Natural killer cell (primary cell): Measurements from ENCODE around the gene ZNF564. TPM values are rescaled to one million over a fixed set of nuclear protein-coding genes. Genes with fewer than 3 reads are reported as not detected.

Source experiments
- ATAC-seq, 3 donors: fragments of 150-1000 bp in 2 of 3; fragments of 200-7000 bp in 1 of 3; cut with Tn5 transposase; 1 replicate in 1 of 3; 2 replicates in 2 of 3; pipeline ENCODE4 v1.10.0; 2021; ENCODE audit warnings: mild to moderate bottlenecking in 2 of 3, moderate library complexity in 2 of 3
- DNase-seq, 2 donors: peaks; one replicate each; pipeline versions ENCODE4 v3.0.0 to v3.0.0-alpha.2; 2013 to 2021; ENCODE audit warnings: mixed read lengths in 1 of 2
- H3K27ac ChIP-seq: one replicate; pipeline ENCODE4 v1.5.1; 2013; ENCODE audit warnings: mild to moderate bottlenecking, low read length
- H3K27me3 ChIP-seq: one replicate; pipeline ENCODE4 v1.6.1; 2013; ENCODE audit warnings: low read length; ENCODE audit not compliant: control insufficient read depth, insufficient read depth
- H3K36me3 ChIP-seq: one replicate; pipeline ENCODE4 v1.6.1; 2013; ENCODE audit warnings: low read length; ENCODE audit not compliant: control insufficient read depth, insufficient read depth
- H3K4me1 ChIP-seq: one replicate; pipeline ENCODE4 v1.6.1; 2013; ENCODE audit warnings: low read length; ENCODE audit not compliant: control insufficient read depth, insufficient read depth
- H3K4me3 ChIP-seq: one replicate; pipeline ENCODE4 v1.5.1; 2013; ENCODE audit warnings: low read length
- H3K9me3 ChIP-seq: one replicate; pipeline ENCODE4 v1.6.1; 2013; ENCODE audit warnings: low read length; ENCODE audit not compliant: control insufficient read depth, insufficient read depth
- H3K27ac Mint-ChIP-seq, 2 donors: one replicate each; pipeline ENCODE4 v1.8.0; 2022; ENCODE audit warnings: mild to moderate bottlenecking in 2 of 2, mixed read lengths in 2 of 2, moderate library complexity in 1 of 2
- H3K27me3 Mint-ChIP-seq, 2 donors: one replicate each; pipeline ENCODE4 v1.8.0; 2022; ENCODE audit warnings: low read depth in 2 of 2, mixed read lengths in 2 of 2
- H3K36me3 Mint-ChIP-seq: one replicate; pipeline ENCODE4 v1.8.0; 2022; ENCODE audit warnings: mixed read lengths
- H3K4me1 Mint-ChIP-seq, 2 donors: one replicate each; pipeline ENCODE4 v1.8.0; 2022; ENCODE audit warnings: mixed read lengths in 2 of 2
- H3K4me3 Mint-ChIP-seq: one replicate; pipeline ENCODE4 v1.8.0; 2022; ENCODE audit warnings: mild to moderate bottlenecking, moderate library complexity, mixed read lengths
- H3K9me3 Mint-ChIP-seq, 2 donors: one replicate each; pipeline ENCODE4 v1.8.0; 2022; ENCODE audit warnings: mixed read lengths in 2 of 2
- WGBS: methylation state at CpG from one replicate; pipeline ENCODE4 v1.1.7; 2013; ENCODE audit warnings: missing lambda C conversion rate; ENCODE audit not compliant: insufficient coverage; 5-methylcytosine and 5-hydroxymethylcytosine counted together
- intact Hi-C: fragments of 100-400 bp; cut with micrococcal nuclease; formaldehyde crosslinking; loops from one replicate; pipeline ENCODE4 v1.14.2; 2022
- total RNA-seq, 4 donors: library from RNA; stranded (reverse); fragments of 120-200 nt in 1 of 4; gene quantifications; one replicate each; pipeline versions ENCODE4 v1.2.3 to v1.2.4, GENCODE V29; 2013 to 2022
- TF ChIP-seq, protein P1 (sequence below): fragments of 200-600 bp; IDR thresholded peaks from one replicate; pipeline ENCODE4 v1.8.0; 2022; ENCODE audit warnings: antibody characterized with exemption

The ZNF564 gene
- total RNA-seq, 3 donors from 2014 or later (not counting 1 experiment from before 2014, with no cell fraction given): 22.0 to 27.1 (median 23.3) TPM

DNA sequence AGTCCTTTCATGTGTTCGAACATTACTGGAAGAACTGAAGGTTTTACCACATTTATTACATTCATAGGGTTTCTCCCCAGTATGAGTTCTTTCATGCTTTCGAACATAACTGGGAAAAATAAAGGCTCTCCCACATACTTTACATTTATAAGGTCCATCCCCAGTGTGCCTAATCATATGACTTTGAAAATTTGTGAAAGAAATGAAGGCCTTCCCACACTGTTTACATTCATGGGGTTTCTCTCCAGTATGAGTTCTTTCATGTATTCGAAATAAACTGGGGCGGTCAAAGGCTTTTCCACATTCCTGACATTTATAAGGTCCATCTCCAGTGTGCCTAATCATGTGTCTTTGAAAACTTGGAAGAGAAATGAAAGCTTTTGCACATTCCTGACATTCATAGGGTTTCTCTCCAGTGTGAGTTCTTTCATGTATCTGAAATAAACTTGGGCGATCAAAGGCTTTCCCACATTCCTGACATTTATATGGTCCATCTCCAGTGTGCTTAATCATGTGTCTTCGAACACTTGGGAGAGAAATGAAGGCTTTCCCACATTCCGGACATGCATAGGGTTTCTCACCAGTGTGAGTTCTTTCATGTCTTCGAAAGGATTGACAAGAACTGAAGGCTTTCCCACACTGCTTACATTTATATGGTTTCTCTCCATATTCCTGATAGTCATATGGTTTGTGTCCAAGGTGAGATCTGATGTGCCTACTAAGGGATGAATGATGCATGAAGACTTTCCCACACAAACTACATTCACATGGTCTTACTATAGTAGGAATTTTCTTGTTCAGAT is 24.0 kb downstream of the ZNF564 start:
- Mint-ChIP-seq H3K9me3 (peaks cover 10 to 29% of the 10 kb centered on the region in 2 donors), H3K4me3 (no peak overlapping the region), H3K36me3 (peaks cover 71% of the 10 kb centered on the region), H3K4me1 (no peaks in the 10 kb centered on the region), H3K27ac (no peak overlapping the region), H3K27me3 (no peaks in the 10 kb centered on the region)
- intact Hi-C loops: no loop called here
- WGBS: over 99% methylated on average over 7 of the region's 8 CpGs
- DNase-seq (peak in 1 of 2 donors; percentile 10), ATAC-seq (no peak)
- TF ChIP-seq, protein P1, sequence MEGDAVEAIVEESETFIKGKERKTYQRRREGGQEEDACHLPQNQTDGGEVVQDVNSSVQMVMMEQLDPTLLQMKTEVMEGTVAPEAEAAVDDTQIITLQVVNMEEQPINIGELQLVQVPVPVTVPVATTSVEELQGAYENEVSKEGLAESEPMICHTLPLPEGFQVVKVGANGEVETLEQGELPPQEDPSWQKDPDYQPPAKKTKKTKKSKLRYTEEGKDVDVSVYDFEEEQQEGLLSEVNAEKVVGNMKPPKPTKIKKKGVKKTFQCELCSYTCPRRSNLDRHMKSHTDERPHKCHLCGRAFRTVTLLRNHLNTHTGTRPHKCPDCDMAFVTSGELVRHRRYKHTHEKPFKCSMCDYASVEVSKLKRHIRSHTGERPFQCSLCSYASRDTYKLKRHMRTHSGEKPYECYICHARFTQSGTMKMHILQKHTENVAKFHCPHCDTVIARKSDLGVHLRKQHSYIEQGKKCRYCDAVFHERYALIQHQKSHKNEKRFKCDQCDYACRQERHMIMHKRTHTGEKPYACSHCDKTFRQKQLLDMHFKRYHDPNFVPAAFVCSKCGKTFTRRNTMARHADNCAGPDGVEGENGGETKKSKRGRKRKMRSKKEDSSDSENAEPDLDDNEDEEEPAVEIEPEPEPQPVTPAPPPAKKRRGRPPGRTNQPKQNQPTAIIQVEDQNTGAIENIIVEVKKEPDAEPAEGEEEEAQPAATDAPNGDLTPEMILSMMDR: no peak
- Histone ChIP-seq H3K4me3 (no peak overlapping the region), H3K36me3 (peaks cover 43% of the 10 kb centered on the region), H3K4me1 (no peaks in the 10 kb centered on the region), H3K27ac (no peak overlapping the region), H3K27me3 (no peaks in the 10 kb centered on the region), H3K9me3 (peaks cover 87% of the 10 kb centered on the region)

DNA sequence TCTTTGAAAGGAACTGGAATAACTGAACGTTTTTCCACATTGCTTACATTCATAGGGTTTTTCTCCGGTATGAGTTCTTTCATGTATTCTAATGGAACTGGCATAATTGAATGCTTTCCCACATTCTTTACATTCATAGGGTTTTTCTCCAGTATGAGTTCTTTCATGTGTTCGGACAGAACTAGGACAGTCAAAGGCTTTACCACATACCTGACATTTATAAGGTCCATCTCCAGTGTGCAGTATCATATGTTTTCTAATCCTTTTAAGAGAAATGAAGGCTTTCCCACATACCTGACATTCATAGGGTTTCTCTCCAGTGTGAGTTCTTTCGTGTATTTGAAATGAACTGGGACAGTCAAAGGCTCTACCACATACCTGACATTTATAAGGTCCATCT is 24.7 kb downstream of the ZNF564 start:
- Mint-ChIP-seq H3K4me1 (no peaks in the 10 kb centered on the region), H3K36me3 (peaks cover 74% of the 10 kb centered on the region), H3K27ac (no peak overlapping the region), H3K27me3 (no peaks in the 10 kb centered on the region), H3K4me3 (no peak overlapping the region), H3K9me3 (peaks cover 8 to 25% of the 10 kb centered on the region in 2 donors)
- DNase-seq: no peak
- intact Hi-C loops: no loop called here
- WGBS: 100% methylated on average over 3 of the region's 4 CpGs
- TF ChIP-seq, protein P1: no peak
- Histone ChIP-seq H3K27me3 (no peaks in the 10 kb centered on the region), H3K9me3 (peaks cover 88% of the 10 kb centered on the region), H3K36me3 (peaks cover 43% of the 10 kb centered on the region), H3K4me1 (no peaks in the 10 kb centered on the region), H3K4me3 (no peak overlapping the region), H3K27ac (no peak overlapping the region)
- no peak for ATAC-seq

DNA sequence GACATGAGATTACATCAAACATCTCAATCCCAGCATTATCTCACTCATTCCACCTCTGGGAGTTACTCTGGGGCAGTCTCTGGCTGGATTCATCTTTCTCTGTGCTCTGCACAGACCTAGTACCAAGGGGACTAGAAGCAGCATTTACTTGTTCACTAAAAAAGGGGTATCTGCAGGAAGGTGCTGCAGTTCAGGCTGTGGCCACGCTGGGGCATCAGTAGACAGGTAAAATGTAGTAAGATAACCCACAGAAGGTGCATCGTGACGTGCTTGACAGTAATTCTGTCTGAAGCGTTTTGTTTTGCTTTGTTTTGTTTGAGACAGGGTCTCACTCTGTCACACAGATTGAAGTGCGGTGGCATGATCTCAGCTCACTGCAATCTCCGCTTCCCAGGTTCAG is 29.3 kb downstream of the ZNF564 start:
- Histone ChIP-seq H3K27me3 (no peaks in the 10 kb centered on the region), H3K4me1 (no peaks in the 10 kb centered on the region), H3K27ac (no peak overlapping the region), H3K9me3 (peaks cover 77% of the 10 kb centered on the region), H3K4me3 (no peak overlapping the region), H3K36me3 (peaks cover 18% of the 10 kb centered on the region)
- DNase-seq: no peak
- WGBS: 89% methylated on average over 6 of the region's 6 CpGs
- intact Hi-C loops: no loop called here
- Mint-ChIP-seq H3K4me1 (no peaks in the 10 kb centered on the region), H3K4me3 (no peak overlapping the region), H3K27ac (no peak overlapping the region), H3K9me3 (peaks cover 14 to 22% of the 10 kb centered on the region in 2 donors), H3K36me3 (peaks cover 72% of the 10 kb centered on the region), H3K27me3 (no peaks in the 10 kb centered on the region)
- TF ChIP-seq, protein P1: no peak
- ATAC-seq: no peak
